ENCODE data around the gene NAALADL1. TPM values are rescaled to one million over a fixed set of nuclear protein-coding genes. Genes with fewer than 3 reads are reported as not detected.

NAALADL1 gene
- total RNA-seq, 6 experiments from 2014 or later, result 0.83 to 3.5 (median 1.4) TPM

DNA sequence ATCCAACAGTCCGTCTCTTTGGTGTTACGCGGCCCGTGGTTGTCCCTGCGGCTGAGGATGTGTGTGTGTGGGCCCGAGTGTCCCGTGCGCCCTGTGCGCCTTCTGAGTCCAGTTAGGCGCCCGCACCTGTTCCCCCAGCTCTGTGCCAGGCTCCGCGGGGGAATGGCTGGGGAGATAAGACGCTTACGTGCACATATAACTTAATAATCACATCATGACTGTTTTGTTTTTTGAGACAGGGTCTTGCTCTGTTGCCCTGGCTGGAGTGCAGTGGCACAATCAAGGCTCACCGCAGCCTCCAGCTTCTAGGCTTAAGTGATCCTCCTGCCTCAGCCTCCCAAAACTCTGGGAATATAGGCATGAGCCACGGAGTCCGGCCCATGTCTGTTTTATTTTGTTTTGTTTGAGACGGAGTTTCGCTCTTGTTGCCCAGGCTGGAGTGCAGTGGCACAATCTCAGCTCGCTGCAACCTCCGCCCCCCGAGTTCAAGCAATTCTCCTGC is 43.6 kb downstream of the NAALADL1 start:
- no peak for ATAC-seq
- Histone ChIP-seq H3K4me3 (peak overlapping the region; percentile 76 to 90 (median 81)), H3K9me3 (no peaks in the 10 kb centered on the region), H3K27me3 (no peaks in the 10 kb centered on the region), H3K4me1 (peaks cover 0 to 6% (median 0%) of the 10 kb centered on the region in 4 donors), H3K27ac (peak overlapping the region; percentile 92 to 94 (median 94)), H3K36me3 (peaks cover 0 to 3% (median 0%) of the 10 kb centered on the region in 4 donors)
- WGBS (ENCODE audit: insufficient coverage, low coverage, low lambda C conversion rate, missing lambda C conversion rate), result 0% methylated on average over 2 of the region's 23 CpGs
- no peak for DNase-seq
- TF ChIP-seq, protein P1, sequence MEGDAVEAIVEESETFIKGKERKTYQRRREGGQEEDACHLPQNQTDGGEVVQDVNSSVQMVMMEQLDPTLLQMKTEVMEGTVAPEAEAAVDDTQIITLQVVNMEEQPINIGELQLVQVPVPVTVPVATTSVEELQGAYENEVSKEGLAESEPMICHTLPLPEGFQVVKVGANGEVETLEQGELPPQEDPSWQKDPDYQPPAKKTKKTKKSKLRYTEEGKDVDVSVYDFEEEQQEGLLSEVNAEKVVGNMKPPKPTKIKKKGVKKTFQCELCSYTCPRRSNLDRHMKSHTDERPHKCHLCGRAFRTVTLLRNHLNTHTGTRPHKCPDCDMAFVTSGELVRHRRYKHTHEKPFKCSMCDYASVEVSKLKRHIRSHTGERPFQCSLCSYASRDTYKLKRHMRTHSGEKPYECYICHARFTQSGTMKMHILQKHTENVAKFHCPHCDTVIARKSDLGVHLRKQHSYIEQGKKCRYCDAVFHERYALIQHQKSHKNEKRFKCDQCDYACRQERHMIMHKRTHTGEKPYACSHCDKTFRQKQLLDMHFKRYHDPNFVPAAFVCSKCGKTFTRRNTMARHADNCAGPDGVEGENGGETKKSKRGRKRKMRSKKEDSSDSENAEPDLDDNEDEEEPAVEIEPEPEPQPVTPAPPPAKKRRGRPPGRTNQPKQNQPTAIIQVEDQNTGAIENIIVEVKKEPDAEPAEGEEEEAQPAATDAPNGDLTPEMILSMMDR (IDR thresholded peaks at IDR 0.05), result no peak
- no peak for TF ChIP-seq POLR2A (IDR thresholded peaks at IDR 0.05)
- intact Hi-C loops (cut with DNase I), result no loop called here

DNA sequence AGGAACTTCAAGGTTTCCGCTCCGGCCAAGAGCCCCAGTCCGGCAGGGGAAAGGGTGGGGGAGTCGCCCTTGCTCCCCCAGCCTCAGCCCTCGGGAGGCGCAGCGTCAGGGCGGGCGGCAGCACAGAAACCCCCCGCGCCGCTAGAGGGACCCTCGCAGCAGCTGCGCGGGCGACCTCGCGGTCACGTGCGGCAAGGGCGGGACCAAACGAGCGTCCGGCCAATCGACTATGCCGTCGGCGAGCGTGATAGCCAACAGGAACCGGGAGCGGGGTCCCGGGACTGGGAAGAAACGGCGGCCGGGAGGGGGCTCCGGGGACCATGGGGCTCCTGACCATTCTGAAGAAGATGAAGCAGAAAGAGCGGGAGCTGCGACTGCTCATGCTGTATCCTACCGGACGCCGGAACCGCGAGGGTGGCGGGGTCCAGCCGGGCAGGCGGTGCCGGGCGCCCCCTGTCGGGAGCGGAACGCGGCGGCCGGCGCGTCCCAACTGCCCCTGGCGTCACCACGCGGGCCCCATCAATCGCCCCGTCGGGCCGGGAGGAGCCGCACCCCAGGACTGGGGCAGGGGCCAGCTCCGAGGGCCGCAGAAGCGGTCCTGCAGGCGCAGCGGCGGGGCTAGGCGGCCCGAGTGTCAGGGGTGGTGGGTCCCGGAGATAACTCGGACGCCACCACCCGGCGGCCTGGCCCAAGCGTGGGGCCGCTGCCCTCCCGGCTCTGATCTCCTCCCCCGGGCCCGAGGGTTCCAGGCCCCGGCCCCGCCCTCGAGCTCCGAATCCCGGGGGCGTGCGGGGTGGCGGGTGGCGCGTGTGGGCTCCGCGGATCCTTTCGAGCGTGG is 44.2 kb downstream of the NAALADL1 start, which contains the start of gene ARL2:
TSS of gene ARL2 (plus strand) at position 273 of the 838 bp plus-strand sequence. CDS start at position 321, 48 bp downstream.
- intact Hi-C loops (cut with DNase I), result no loop called here
- TF ChIP-seq POLR2A (IDR thresholded peaks at IDR 0.05), result peak; percentile 13
- TF ChIP-seq, protein P1 (IDR thresholded peaks at IDR 0.05), result peak; percentile 82 to 89 (median 84)
- WGBS (ENCODE audit: insufficient coverage, low coverage, low lambda C conversion rate, missing lambda C conversion rate), result 0% methylated on average over 15 of the region's 96 CpGs
- H3K4me1 ChIP-seq, result peaks cover 0 to 6% (median 0%) of the 10 kb centered on the region in 4 donors
- H3K36me3 ChIP-seq, result peaks cover 0 to 3% (median 0%) of the 10 kb centered on the region in 4 donors
- H3K9me3 ChIP-seq, result no peaks in the 10 kb centered on the region
- no peaks in the 10 kb centered on the region for H3K27me3 ChIP-seq
- H3K4me3 ChIP-seq, result peak within 1 kb of the TSS; percentile 76 to 90 (median 81)
- ATAC-seq, result peak; percentile 88 to 92 (median 92)
- peak within 1 kb of the TSS; percentile 92 to 94 (median 94) for H3K27ac ChIP-seq
- peak; percentile 93 to 94 (median 94) for DNase-seq

DNA sequence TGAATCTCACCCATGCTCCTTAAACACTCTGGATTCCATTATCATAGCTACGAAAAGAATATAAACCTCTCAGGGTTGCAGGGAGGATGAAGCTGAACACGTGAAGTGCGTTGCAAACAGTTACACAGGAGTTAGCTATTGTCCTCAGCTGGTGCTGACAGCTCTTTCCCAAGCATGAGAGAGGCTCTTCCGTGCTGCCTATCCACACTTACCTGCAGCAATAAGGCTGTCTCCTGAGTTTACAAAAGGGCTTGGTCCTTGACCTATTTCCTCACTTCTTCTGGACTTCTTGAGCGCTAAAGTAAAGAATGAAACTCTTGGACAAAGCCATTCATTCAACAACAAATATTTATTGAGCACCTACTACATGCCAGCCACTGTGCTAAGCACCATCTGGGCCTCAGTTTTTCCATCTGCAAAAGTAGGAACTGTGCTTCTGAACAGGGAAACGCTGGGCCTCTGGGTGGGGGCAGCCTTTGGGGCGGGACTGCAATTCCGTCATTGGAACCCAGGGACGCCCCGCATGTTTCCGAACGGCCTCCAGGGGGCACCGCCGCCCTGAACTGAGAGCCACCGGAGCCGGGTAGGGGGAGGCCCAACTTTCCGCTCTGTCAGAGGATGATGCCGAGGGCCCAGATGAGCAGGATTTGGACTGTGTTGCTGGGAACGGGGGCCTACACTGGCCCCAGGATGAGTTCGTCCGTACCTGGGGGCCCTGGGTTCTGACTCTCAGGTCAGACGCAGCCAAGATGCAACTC is 45.0 kb downstream of the NAALADL1 start:
- ATAC-seq (peak; percentile 91 to 94 (median 94)), DNase-seq (peak; percentile 89 to 91 (median 91))
- no peaks in the 10 kb centered on the region for H3K9me3 ChIP-seq
- peaks cover 0 to 6% (median 0%) of the 10 kb centered on the region in 4 donors for H3K4me1 ChIP-seq
- H3K27ac ChIP-seq, result peak overlapping the region; percentile 92 to 94 (median 94)
- peak overlapping the region; percentile 76 to 90 (median 81) for H3K4me3 ChIP-seq
- 7% methylated on average over 10 of the region's 22 CpGs for WGBS (ENCODE audit: insufficient coverage, low coverage, low lambda C conversion rate, missing lambda C conversion rate)
- H3K27me3 ChIP-seq, result no peaks in the 10 kb centered on the region
- no peaks in the 10 kb centered on the region for H3K36me3 ChIP-seq
- TF ChIP-seq POLR2A (IDR thresholded peaks at IDR 0.05), result peak; percentile 52
- TF ChIP-seq, protein P1 (IDR thresholded peaks at IDR 0.05), result peak; percentile 78 to 87 (median 84)
- intact Hi-C loops (cut with DNase I), result no loop called here

DNA sequence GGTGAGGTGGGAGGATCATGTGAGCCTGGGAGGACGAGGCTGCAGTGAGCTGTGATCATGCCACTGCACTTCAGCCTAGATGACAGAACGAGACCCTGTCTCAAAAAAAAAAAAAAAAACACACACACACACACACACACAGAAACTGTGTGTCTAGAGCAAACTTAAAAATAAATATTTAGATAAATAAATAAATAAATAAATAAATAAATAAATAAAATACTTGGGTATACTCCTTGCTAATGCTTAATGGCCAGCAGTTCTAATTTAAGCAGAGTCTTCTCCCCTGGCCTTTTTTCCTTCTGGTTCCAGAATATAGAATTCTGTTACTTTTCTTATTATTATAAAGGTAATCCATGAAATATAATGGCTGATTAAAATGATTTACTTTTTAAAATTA is 49.5 kb downstream of the NAALADL1 start:
- ATAC-seq (no peak), DNase-seq (no peak)
- Histone ChIP-seq H3K27me3 (no peaks in the 10 kb centered on the region), H3K27ac (no peak overlapping the region), H3K4me1 (peaks cover 0 to 6% (median 0%) of the 10 kb centered on the region in 4 donors), H3K4me3 (no peak overlapping the region), H3K36me3 (no peaks in the 10 kb centered on the region), H3K9me3 (no peaks in the 10 kb centered on the region)
- no peak for TF ChIP-seq POLR2A (IDR thresholded peaks at IDR 0.05)
- TF ChIP-seq, protein P1 (IDR thresholded peaks at IDR 0.05), result no peak
- 93% methylated on average over 2 of the region's 2 CpGs for WGBS (ENCODE audit: insufficient coverage, low coverage, low lambda C conversion rate, missing lambda C conversion rate)
- intact Hi-C loops (cut with DNase I), result no loop called here
